H9 (cell line): ENCODE results near the gene SETBP1. TPM values are rescaled to one million over a fixed set of nuclear protein-coding genes. Genes with fewer than 3 reads are reported as not detected.

Experiments
- DNase-seq: peaks from one replicate; pipeline ENCODE4 v3.0.0-alpha.2; 2017
- H2AFZ ChIP-seq: one replicate; pipeline ENCODE4 v1.6.1; 2013; ENCODE audit warnings: mild to moderate bottlenecking, low read length, control low read depth, moderate library complexity
- H2AK5ac ChIP-seq: 2 replicates; pipeline ENCODE4 v1.6.1; 2013; ENCODE audit warnings: low read length, control low read depth, mixed read lengths; ENCODE audit not compliant: insufficient read length
- H2BK120ac ChIP-seq: one replicate; pipeline ENCODE4 v1.6.1; 2013; ENCODE audit warnings: low read depth, mild to moderate bottlenecking, low read length, control low read depth, inconsistent platforms; ENCODE audit not compliant: poor library complexity, severe bottlenecking
- H2BK12ac ChIP-seq: 2 replicates; pipeline ENCODE4 v1.6.1; 2013; ENCODE audit warnings: low read length, control low read depth, mixed read lengths, low read depth; ENCODE audit not compliant: insufficient read length
- H2BK15ac ChIP-seq: 2 replicates; pipeline ENCODE4 v1.6.1; 2013; ENCODE audit warnings: low read depth, low read length, control low read depth
- H2BK20ac ChIP-seq: one replicate; pipeline ENCODE4 v1.6.1; 2013; ENCODE audit warnings: low read depth, mild to moderate bottlenecking, low read length, control low read depth, inconsistent platforms; ENCODE audit not compliant: poor library complexity, severe bottlenecking
- H2BK5ac ChIP-seq: 2 replicates; pipeline ENCODE4 v1.6.1; 2013; ENCODE audit warnings: low read length, control low read depth, mixed read lengths; ENCODE audit not compliant: insufficient read length
- H3K14ac ChIP-seq: 2 replicates; pipeline ENCODE4 v1.6.1; 2013; ENCODE audit warnings: low read length, control low read depth; ENCODE audit not compliant: insufficient read depth
- H3K18ac ChIP-seq: 2 replicates; pipeline ENCODE4 v1.6.1; 2013; ENCODE audit warnings: low read depth, mild to moderate bottlenecking, mixed read lengths, low read length, control low read depth; ENCODE audit not compliant: insufficient read length
- H3K23ac ChIP-seq: 2 replicates; pipeline ENCODE4 v1.6.1; 2013; ENCODE audit warnings: low read length, control low read depth, mixed read lengths, low read depth; ENCODE audit not compliant: insufficient read length
- H3K23me2 ChIP-seq: 2 replicates; pipeline ENCODE4 v1.6.1; 2013; ENCODE audit warnings: low read depth, mild to moderate bottlenecking, mixed read lengths, low read length, control low read depth; ENCODE audit not compliant: insufficient read length, poor library complexity, severe bottlenecking
- H3K27ac ChIP-seq: 2 replicates; pipeline ENCODE4 v1.5.1; 2013; ENCODE audit warnings: low read length, control low read depth, mixed read lengths, low read depth; ENCODE audit not compliant: insufficient read length
- H3K27me3 ChIP-seq: 2 replicates; pipeline ENCODE4 v1.6.1; 2013; ENCODE audit warnings: low read length, control low read depth, inconsistent platforms; ENCODE audit not compliant: insufficient read depth
- H3K4ac ChIP-seq: 2 replicates; pipeline ENCODE4 v1.6.1; 2013; ENCODE audit warnings: low read depth, mild to moderate bottlenecking, control low read depth, inconsistent platforms, low read length, moderate library complexity
- H3K4me1 ChIP-seq: 2 replicates; pipeline ENCODE4 v1.6.1; 2013; ENCODE audit warnings: low read length, control low read depth, inconsistent platforms; ENCODE audit not compliant: insufficient read depth
- H3K4me2 ChIP-seq: 2 replicates; pipeline ENCODE4 v1.6.1; 2013; ENCODE audit warnings: low read length, control low read depth, mixed read lengths; ENCODE audit not compliant: insufficient read length, insufficient read depth
- H3K56ac ChIP-seq: 2 replicates; pipeline ENCODE4 v1.6.1; 2013; ENCODE audit warnings: low read depth, mild to moderate bottlenecking, mixed read lengths, low read length, control low read depth; ENCODE audit not compliant: insufficient read length
- H3K79me1 ChIP-seq: 2 replicates; pipeline ENCODE4 v1.6.1; 2013; ENCODE audit warnings: low read depth, mild to moderate bottlenecking, moderate library complexity, low read length, control low read depth, inconsistent platforms; ENCODE audit not compliant: insufficient read depth, poor library complexity, severe bottlenecking
- H3K79me2 ChIP-seq: 2 replicates; pipeline ENCODE4 v1.6.1; 2013; ENCODE audit warnings: low read length, control low read depth, inconsistent platforms; ENCODE audit not compliant: insufficient read depth
- H3K9ac ChIP-seq: 2 replicates; pipeline ENCODE4 v1.6.1; 2013; ENCODE audit warnings: low read length, control low read depth, mixed read lengths; ENCODE audit not compliant: insufficient read length; ENCODE audit errors: extremely low read depth
- H3K9me3 ChIP-seq: one replicate; pipeline ENCODE4 v1.6.1; 2013; ENCODE audit warnings: low read depth, low read length, inconsistent platforms; ENCODE audit not compliant: control insufficient read depth
- H3T11ph ChIP-seq: one replicate; pipeline ENCODE4 v1.6.1; 2013; ENCODE audit warnings: mild to moderate bottlenecking, low read length, control low read depth, inconsistent platforms
- H4K20me1 ChIP-seq: one replicate; pipeline ENCODE4 v1.6.1; 2013; ENCODE audit not compliant: control insufficient read depth, insufficient read length, insufficient read depth
- H4K5ac ChIP-seq: 2 replicates; pipeline ENCODE4 v1.6.1; 2013; ENCODE audit warnings: low read depth, mild to moderate bottlenecking, mixed read lengths, low read length, control low read depth; ENCODE audit not compliant: insufficient read length
- H4K8ac ChIP-seq: replicated peaks from 2 replicates; pipeline ENCODE4 v1.6.1; 2013; ENCODE audit warnings: low read length, control low read depth, mixed read lengths, low read depth; ENCODE audit not compliant: insufficient read length
- H4K91ac ChIP-seq: 2 replicates; pipeline ENCODE4 v1.6.1; 2013; ENCODE audit warnings: low read depth, mild to moderate bottlenecking, moderate library complexity, mixed read lengths, low read length, control low read depth; ENCODE audit not compliant: insufficient read length
- H3K27ac Mint-ChIP-seq, 3 experiments: 2 replicates in 2 of 3; 3 replicates in 1 of 3; pipeline ENCODE4 v1.8.0; 2020 to 2021; ENCODE audit warnings: mixed read lengths in 3 of 3, mild to moderate bottlenecking in 1 of 3, moderate library complexity in 1 of 3
- H3K27me3 Mint-ChIP-seq: 2 replicates; pipeline ENCODE4 v1.8.0; 2021; ENCODE audit warnings: low read depth, mild to moderate bottlenecking, moderate library complexity, mixed read lengths
- H3K36me3 Mint-ChIP-seq, 3 experiments: 2 replicates in 2 of 3; 3 replicates in 1 of 3; pipeline ENCODE4 v1.8.0; 2020 to 2021; ENCODE audit warnings: low read depth in 3 of 3, mixed read lengths in 3 of 3; ENCODE audit not compliant: insufficient read depth in 1 of 3
- H3K4me1 Mint-ChIP-seq, 2 experiments: 2 replicates each; pipeline ENCODE4 v1.8.0; 2020; ENCODE audit warnings: mixed read lengths in 2 of 2
- H3K4me3 Mint-ChIP-seq, 2 experiments: 2 replicates in 1 of 2; 3 replicates in 1 of 2; pipeline ENCODE4 v1.8.0; 2020 to 2021; ENCODE audit warnings: mild to moderate bottlenecking in 2 of 2, mixed read lengths in 2 of 2, moderate library complexity in 1 of 2
- H3K9me3 Mint-ChIP-seq, 2 experiments: 2 replicates in 1 of 2; 3 replicates in 1 of 2; pipeline ENCODE4 v1.8.0; 2020; ENCODE audit warnings: mild to moderate bottlenecking in 2 of 2, mixed read lengths in 2 of 2, moderate library complexity in 1 of 2
- WGBS: extraction: QIAGEN DNeasy Blood & Tissue Kit; methylation state at CpG from one replicate; pipeline ENCODE4 v1.1.7; 2013; ENCODE audit warnings: missing lambda C conversion rate, low lambda C conversion rate, mixed read lengths; ENCODE audit not compliant: insufficient read length; ENCODE audit errors: extremely low coverage; 5-methylcytosine and 5-hydroxymethylcytosine counted together
- total RNA-seq: library from RNA; stranded (reverse); gene quantifications from 2 replicates; pipeline ENCODE4 v1.2.1, GENCODE V29; 2021
- TF ChIP-seq, protein P1 (sequence below): fragments of 200-600 bp; sonication (generic); conservative IDR thresholded peaks from 3 replicates; pipeline ENCODE4 v1.8.0; 2021; ENCODE audit warnings: antibody characterized with exemption, mild to moderate bottlenecking

Gene SETBP1
- total RNA-seq, 1 experiment from 2014 or later, result 4.6 TPM

DNA sequence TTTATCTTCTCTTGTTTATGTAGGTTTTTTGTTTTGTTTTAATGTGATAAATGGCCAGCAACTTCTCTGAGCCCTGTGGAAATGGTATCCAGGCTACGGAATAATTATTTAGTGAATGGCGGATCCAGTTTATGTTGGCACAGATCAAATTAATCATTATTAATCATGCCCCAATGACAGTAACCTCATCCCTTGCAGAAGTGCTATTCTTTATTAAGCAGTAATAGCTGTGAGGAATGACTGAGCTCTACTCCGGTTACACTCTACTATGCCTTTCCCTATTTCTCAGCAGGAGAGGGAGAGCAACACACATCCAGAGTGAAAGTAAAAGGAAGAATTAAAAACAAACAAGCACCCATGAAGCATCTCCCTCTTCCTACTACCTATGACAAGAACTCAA lies 84.8 kb downstream of the SETBP1 start:
- Histone ChIP-seq H3K14ac (no peak overlapping the region), H4K91ac (no peak overlapping the region), H3K27me3 (no peaks in the 10 kb centered on the region), H3K27ac (no peak overlapping the region), H3K9me3 (no peaks in the 10 kb centered on the region), H3K56ac (no peak overlapping the region), H2BK120ac (no peak overlapping the region), H3K9ac (no peak overlapping the region), H3K4ac (no peak overlapping the region), H2BK12ac (no peak overlapping the region), H3K79me2 (no peaks in the 10 kb centered on the region), H3K18ac (no peak overlapping the region), H4K8ac (no peak overlapping the region), H2AK5ac (no peak overlapping the region), H2BK20ac (no peak overlapping the region), H3K79me1 (no peaks in the 10 kb centered on the region), H3K23me2 (no peaks in the 10 kb centered on the region), H2AFZ (no peak overlapping the region), H4K20me1 (no peaks in the 10 kb centered on the region), H4K5ac (no peak overlapping the region), H2BK5ac (no peak overlapping the region), H3K4me1 (peaks cover 3% of the 10 kb centered on the region), H3K23ac (no peak overlapping the region), H3K4me2 (no peak overlapping the region), H2BK15ac (no peak overlapping the region), H3T11ph (no peak overlapping the region)
- no peaks in the 10 kb centered on the region for H3K9me3 Mint-ChIP-seq
- H3K27me3 Mint-ChIP-seq, result no peaks in the 10 kb centered on the region; the same call in 1 of the 2 replicates
- H3K4me3 Mint-ChIP-seq, result no peak overlapping the region
- no CpG with 5 or more reads among the region's 3 CpGs for WGBS
- TF ChIP-seq, protein P1, sequence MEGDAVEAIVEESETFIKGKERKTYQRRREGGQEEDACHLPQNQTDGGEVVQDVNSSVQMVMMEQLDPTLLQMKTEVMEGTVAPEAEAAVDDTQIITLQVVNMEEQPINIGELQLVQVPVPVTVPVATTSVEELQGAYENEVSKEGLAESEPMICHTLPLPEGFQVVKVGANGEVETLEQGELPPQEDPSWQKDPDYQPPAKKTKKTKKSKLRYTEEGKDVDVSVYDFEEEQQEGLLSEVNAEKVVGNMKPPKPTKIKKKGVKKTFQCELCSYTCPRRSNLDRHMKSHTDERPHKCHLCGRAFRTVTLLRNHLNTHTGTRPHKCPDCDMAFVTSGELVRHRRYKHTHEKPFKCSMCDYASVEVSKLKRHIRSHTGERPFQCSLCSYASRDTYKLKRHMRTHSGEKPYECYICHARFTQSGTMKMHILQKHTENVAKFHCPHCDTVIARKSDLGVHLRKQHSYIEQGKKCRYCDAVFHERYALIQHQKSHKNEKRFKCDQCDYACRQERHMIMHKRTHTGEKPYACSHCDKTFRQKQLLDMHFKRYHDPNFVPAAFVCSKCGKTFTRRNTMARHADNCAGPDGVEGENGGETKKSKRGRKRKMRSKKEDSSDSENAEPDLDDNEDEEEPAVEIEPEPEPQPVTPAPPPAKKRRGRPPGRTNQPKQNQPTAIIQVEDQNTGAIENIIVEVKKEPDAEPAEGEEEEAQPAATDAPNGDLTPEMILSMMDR, result no peak
- DNase-seq, result no peak
- no peak overlapping the region for H3K27ac Mint-ChIP-seq
- no peaks in the 10 kb centered on the region for H3K36me3 Mint-ChIP-seq
- H3K4me1 Mint-ChIP-seq, result peaks cover 5 to 11% of the 10 kb centered on the region in 2 experiments
